ENCODE data around the gene PARP6.

- TF ChIP-seq CTCF (IDR thresholded peaks at IDR 0.05): no peak
- no peak for TF ChIP-seq POLR2AphosphoS5 (IDR thresholded peaks at IDR 0.05)
These were observed 23.8 kb downstream of the PARP6 start for GRCh38 chr15:72248514-72248913.

All from prostate gland (tissue), 2 donors.